HepG2 (cell line): ENCODE results near the gene WDHD1. TPM values are rescaled to one million over a fixed set of nuclear protein-coding genes. Genes with fewer than 3 reads are reported as not detected.

ENCODE experiments used
- AGO1 ChIP-seq: fragments of 200-400 bp; formaldehyde crosslinking; IDR thresholded peaks from 2 replicates; pipeline ENCODE4 v1.6.1; 2017; ENCODE audit warnings: mild to moderate bottlenecking, low read depth, low read length, moderate library complexity; ENCODE audit not compliant: poor library complexity, severe bottlenecking
- ARID4A ChIP-seq: sonication (generic); formaldehyde crosslinking; IDR thresholded peaks from 2 replicates; pipeline ENCODE4 v1.5.0; 2020; ENCODE audit warnings: mild to moderate bottlenecking, missing genetic modification reagents, borderline replicate concordance
- DDIT3 ChIP-seq: sonication (generic); formaldehyde crosslinking; IDR thresholded peaks from 2 replicates; pipeline ENCODE4 v1.4.0; 2020; ENCODE audit warnings: mild to moderate bottlenecking, missing genetic modification reagents
- EEA1 ChIP-seq: sonication (generic); formaldehyde crosslinking; IDR thresholded peaks from 2 replicates; pipeline ENCODE4 v1.5.1; 2020; ENCODE audit warnings: mild to moderate bottlenecking, missing genetic modification reagents, borderline replicate concordance
- EZH2 ChIP-seq: conservative IDR thresholded peaks from 2 replicates; pipeline ENCODE4 v1.6.1; 2012; ENCODE audit warnings: mild to moderate bottlenecking, low read depth, low read length, moderate library complexity
- HDAC6 ChIP-seq: fragments of 200-600 bp; sonication (generic); IDR thresholded peaks from 2 replicates; pipeline ENCODE4 v1.7.0; 2017; ENCODE audit warnings: mild to moderate bottlenecking, antibody characterized with exemption, low read length, low read depth
- JUNB ChIP-seq: sonication (generic); formaldehyde crosslinking; IDR thresholded peaks from 2 replicates; pipeline ENCODE4 v1.8.0; 2022; ENCODE audit warnings: missing genetic modification reagents, mild to moderate bottlenecking, borderline replicate concordance
- RELA ChIP-seq: sonication (generic); formaldehyde crosslinking; IDR thresholded peaks from 2 replicates; pipeline ENCODE4 v1.4.0; 2020; ENCODE audit warnings: missing genetic modification reagents
- TAF1 ChIP-seq: sonication (generic); formaldehyde crosslinking; IDR thresholded peaks from 2 replicates; pipeline ENCODE4 v1.4.0; 2020; ENCODE audit warnings: missing genetic modification reagents
- ZBTB14 ChIP-seq: sonication (generic); formaldehyde crosslinking; IDR thresholded peaks from 2 replicates; pipeline ENCODE4 v1.4.0; 2020; ENCODE audit warnings: missing genetic modification reagents
- ZNF136 ChIP-seq: sonication (generic); formaldehyde crosslinking; IDR thresholded peaks from 2 replicates; pipeline ENCODE4 v1.8.1; 2022; ENCODE audit warnings: low read depth, mild to moderate bottlenecking, moderate library complexity, missing genetic modification reagents
- ZNF335 ChIP-seq: sonication (generic); formaldehyde crosslinking; IDR thresholded peaks from 2 replicates; pipeline ENCODE4 v1.4.0; 2020; ENCODE audit warnings: missing genetic modification reagents
- ZNF343 ChIP-seq: sonication (generic); formaldehyde crosslinking; IDR thresholded peaks from 2 replicates; pipeline ENCODE4 v1.4.0; 2020; ENCODE audit warnings: mild to moderate bottlenecking, missing genetic modification reagents
- ZNF414 ChIP-seq: sonication (generic); formaldehyde crosslinking; IDR thresholded peaks from 2 replicates; pipeline ENCODE4 v1.5.0; 2020; ENCODE audit warnings: missing genetic modification reagents
- ZNF446 ChIP-seq: sonication (generic); formaldehyde crosslinking; IDR thresholded peaks from 2 replicates; pipeline ENCODE4 v1.5.0; 2020; ENCODE audit warnings: mild to moderate bottlenecking, missing genetic modification reagents
- ZNF703 ChIP-seq: sonication (generic); formaldehyde crosslinking; IDR thresholded peaks from 2 replicates; pipeline ENCODE4 v1.5.1; 2020; ENCODE audit warnings: missing genetic modification reagents, mild to moderate bottlenecking, moderate library complexity, borderline replicate concordance
- ZNF710 ChIP-seq: sonication (generic); formaldehyde crosslinking; IDR thresholded peaks from 2 replicates; pipeline ENCODE4 v1.5.0; 2020; ENCODE audit warnings: mild to moderate bottlenecking, missing genetic modification reagents, borderline replicate concordance
- ZNF784 ChIP-seq: sonication (generic); formaldehyde crosslinking; IDR thresholded peaks from 2 replicates; pipeline ENCODE4 v1.5.1; 2020; ENCODE audit warnings: missing genetic modification reagents, mild to moderate bottlenecking, borderline replicate concordance
- polyA plus RNA-seq, 8 experiments: library from polyadenylated mRNA; depleted of rRNA in 3 of 8; stranded (reverse) in 7 of 8; unstranded in 1 of 8; fragments of >200 nt; fragmentation: Illumina TruSeq in 4 of 8; extraction: Trizol in 4 of 8; gene quantifications; 2 replicates each; pipeline versions ENCODE4 v1.2.1 to v1.2.3, GENCODE V29; 2011 to 2016; ENCODE audit warnings: low read depth in 4 of 8, missing spikeins in 1 of 8, mixed read lengths in 1 of 8; ENCODE audit not compliant: insufficient read depth in 1 of 8
- total RNA-seq, 5 experiments: library from RNA; depleted of rRNA; stranded (reverse); fragments of >200 nt; fragmentation: Illumina TruSeq; extraction: Trizol; gene quantifications; 2 replicates each; pipeline ENCODE4 v1.2.3, GENCODE V29; 2016; ENCODE audit warnings: low read depth in 1 of 5

WDHD1 gene
- total and polyA plus RNA-seq, 2 of the 13 experiments (the other 11 are each of a cell fraction or from before 2014, with no cell fraction given), result 5.5 to 27.5 TPM

- TF ChIP-seq ZNF343 (CRISPR knock-in tag) (peak; percentile 92; the same call in 1 of the 2 replicates), JUNB (CRISPR knock-in tag) (no peak), DDIT3 (CRISPR knock-in tag) (no peak), EZH2 (no peak), HDAC6 (no peak), ZNF710 (CRISPR knock-in tag) (no peak; the same call in 1 of the 2 replicates), ZNF446 (CRISPR knock-in tag) (no peak), ZBTB14 (CRISPR knock-in tag) (no peak), EEA1 (CRISPR knock-in tag) (0 out of 2 replicates have a peak, but pooled peaks have one; percentile 25), TAF1 (CRISPR knock-in tag) (peak; percentile 88), ZNF136 (CRISPR knock-in tag) (0 out of 2 replicates have a peak, but pooled peaks have one; percentile 35), ZNF414 (CRISPR knock-in tag) (peak; percentile 70; the same call in 1 of the 2 replicates), ARID4A (peak; percentile 100), ZNF784 (CRISPR knock-in tag) (peak; percentile 58; the same call in 1 of the 2 replicates), ZNF335 (0 out of 2 replicates have a peak, but pooled peaks have one; percentile 22), ZNF703 (CRISPR knock-in tag) (no peak), RELA (CRISPR knock-in tag) (peak; percentile 33; the same call in 1 of the 2 replicates), AGO1 (peak; percentile 46)
These were observed at the start of gene WDHD1, which contains the start of gene SOCS4 (continued) for GRCh38 chr14:55026793-55027561.
